ENCODE data around the gene WDR37. TPM values are rescaled to one million over a fixed set of nuclear protein-coding genes. Genes with fewer than 3 reads are reported as not detected.

Gene WDR37
- polyA plus RNA-seq, 3 donors = 7.1 to 33.6 (median 8.6) TPM

DNA sequence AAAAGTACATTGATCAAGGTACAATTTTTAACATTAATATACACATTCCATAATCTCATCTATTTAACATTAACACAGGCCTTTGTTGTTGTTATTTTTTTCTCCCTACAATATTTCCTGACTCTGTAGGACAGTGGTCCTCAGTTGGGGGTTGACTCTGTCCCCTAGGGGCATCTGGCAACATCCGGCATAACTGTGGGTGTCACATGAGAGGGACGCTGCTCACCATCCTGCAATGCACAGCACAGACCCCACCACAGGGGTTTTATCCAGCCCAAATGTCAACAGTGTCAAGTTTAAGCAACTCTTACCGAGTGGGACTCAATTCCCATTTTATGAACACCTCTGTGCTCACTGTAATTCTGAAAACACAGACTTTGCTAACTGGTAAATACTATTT, 16.1 kb upstream of the WDR37 start:
- no peak overlapping the region for H3K4me2 ChIP-seq (replicated peaks; ENCODE audit: extremely low read depth, low read length, poor library complexity, severe bottlenecking)
- H3K9me3 Mint-ChIP-seq = no peaks in the 10 kb centered on the region
- H3K4me3 Mint-ChIP-seq = no peak overlapping the region
- peak overlapping the region in 1 of 2 donors; percentile 36 for H3K27ac ChIP-seq (ENCODE audit: low read depth in 1 of 2, low read length in 2 of 2)
- no peak overlapping the region for H2AFZ ChIP-seq (ENCODE audit: insufficient read depth, low read depth, low read length, poor library complexity, severe bottlenecking)
- H3K4me1 Mint-ChIP-seq = peaks cover 24% of the 10 kb centered on the region
- H3K36me3 Mint-ChIP-seq = peaks cover 49 to 56% of the 10 kb centered on the region in 2 donors
- 92% methylated on average over 2 of the region's 3 CpGs for WGBS (ENCODE audit: insufficient coverage)
- peaks cover 3% of the 10 kb centered on the region for H4K20me1 ChIP-seq (ENCODE audit: insufficient read depth, low read length)
- intact Hi-C loops (cut with micrococcal nuclease) = loop anchor here in 1 of 2 donors (5.0 kb wide), 2 partner anchors 48 to 113 kb away; no protein-coding TSS in a partner anchor
- DNase-seq = no peak
- TF ChIP-seq, protein P1, sequence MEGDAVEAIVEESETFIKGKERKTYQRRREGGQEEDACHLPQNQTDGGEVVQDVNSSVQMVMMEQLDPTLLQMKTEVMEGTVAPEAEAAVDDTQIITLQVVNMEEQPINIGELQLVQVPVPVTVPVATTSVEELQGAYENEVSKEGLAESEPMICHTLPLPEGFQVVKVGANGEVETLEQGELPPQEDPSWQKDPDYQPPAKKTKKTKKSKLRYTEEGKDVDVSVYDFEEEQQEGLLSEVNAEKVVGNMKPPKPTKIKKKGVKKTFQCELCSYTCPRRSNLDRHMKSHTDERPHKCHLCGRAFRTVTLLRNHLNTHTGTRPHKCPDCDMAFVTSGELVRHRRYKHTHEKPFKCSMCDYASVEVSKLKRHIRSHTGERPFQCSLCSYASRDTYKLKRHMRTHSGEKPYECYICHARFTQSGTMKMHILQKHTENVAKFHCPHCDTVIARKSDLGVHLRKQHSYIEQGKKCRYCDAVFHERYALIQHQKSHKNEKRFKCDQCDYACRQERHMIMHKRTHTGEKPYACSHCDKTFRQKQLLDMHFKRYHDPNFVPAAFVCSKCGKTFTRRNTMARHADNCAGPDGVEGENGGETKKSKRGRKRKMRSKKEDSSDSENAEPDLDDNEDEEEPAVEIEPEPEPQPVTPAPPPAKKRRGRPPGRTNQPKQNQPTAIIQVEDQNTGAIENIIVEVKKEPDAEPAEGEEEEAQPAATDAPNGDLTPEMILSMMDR (IDR thresholded peaks at IDR 0.05) = no peak
- peaks cover 0 to 2% (median 0%) of the 10 kb centered on the region in 3 donors for H3K27me3 Mint-ChIP-seq (ENCODE audit: low read depth in 3 of 3)
- H3K79me2 ChIP-seq (ENCODE audit: insufficient read depth, low read length) = peaks cover 25% of the 10 kb centered on the region
- H3K27me3 ChIP-seq (ENCODE audit: control insufficient read depth in 2 of 2, insufficient read depth in 2 of 2, low read length in 2 of 2) = no peaks in the 10 kb centered on the region
- peaks cover 36 to 63% of the 10 kb centered on the region in 2 donors for H3K36me3 ChIP-seq (replicated peaks in 1 of 2; ENCODE audit: control insufficient read depth in 1 of 2, insufficient read depth in 2 of 2, low read length in 2 of 2)
- peak overlapping the region in 4 of 7 donors; percentile 1 to 56 (median 30) for H3K27ac Mint-ChIP-seq
- H3K4me3 ChIP-seq (replicated peaks in 1 of 3; ENCODE audit: low read depth in 2 of 3, low read length in 3 of 3) = no peak overlapping the region
- no peaks in the 10 kb centered on the region for H3K9me3 ChIP-seq (replicated peaks in 1 of 2; ENCODE audit: control insufficient read depth in 1 of 2, insufficient read depth in 1 of 2, low read length in 2 of 2)
- peaks cover 23 to 31% of the 10 kb centered on the region in 2 donors for H3K4me1 ChIP-seq (ENCODE audit: control insufficient read depth in 1 of 2, insufficient read depth in 2 of 2, low read length in 2 of 2)
- H3K9ac ChIP-seq (ENCODE audit: insufficient read depth, low read length, poor library complexity, severe bottlenecking) = no peak overlapping the region

DNA sequence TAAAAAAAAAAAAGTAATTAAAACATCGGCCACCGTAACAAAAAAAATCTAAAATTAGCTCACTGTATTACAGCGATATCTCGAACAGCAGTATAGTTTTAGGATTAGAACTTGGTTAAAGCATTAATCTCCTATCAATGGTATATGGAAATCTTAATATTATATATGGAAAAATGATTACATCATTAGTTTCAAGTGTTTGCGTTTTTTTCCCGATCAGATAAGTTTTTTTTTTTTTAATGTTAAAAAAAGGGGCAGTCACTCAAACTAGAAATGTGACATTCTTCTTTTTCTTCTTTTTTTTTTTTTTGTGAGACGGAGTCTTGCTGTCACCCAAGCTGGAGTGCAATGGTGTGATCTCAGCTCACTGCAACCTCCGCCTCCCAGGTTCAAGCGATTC, 14.7 kb upstream of the WDR37 start:
- H3K36me3 Mint-ChIP-seq = peaks cover 46 to 57% of the 10 kb centered on the region in 2 donors
- Histone ChIP-seq H3K9me3 (replicated peaks in 1 of 2; ENCODE audit: control insufficient read depth in 1 of 2, insufficient read depth in 1 of 2, low read length in 2 of 2) (no peaks in the 10 kb centered on the region), H3K27me3 (ENCODE audit: control insufficient read depth in 2 of 2, insufficient read depth in 2 of 2, low read length in 2 of 2) (no peaks in the 10 kb centered on the region), H3K4me1 (ENCODE audit: control insufficient read depth in 1 of 2, insufficient read depth in 2 of 2, low read length in 2 of 2) (peaks cover 27 to 44% of the 10 kb centered on the region in 2 donors), H3K9ac (ENCODE audit: insufficient read depth, low read length, poor library complexity, severe bottlenecking) (no peak overlapping the region), H2AFZ (ENCODE audit: insufficient read depth, low read depth, low read length, poor library complexity, severe bottlenecking) (no peak overlapping the region), H3K4me3 (replicated peaks in 1 of 3; ENCODE audit: low read depth in 2 of 3, low read length in 3 of 3) (no peak overlapping the region), H4K20me1 (ENCODE audit: insufficient read depth, low read length) (peaks cover 3% of the 10 kb centered on the region), H3K27ac (ENCODE audit: low read depth in 1 of 2, low read length in 2 of 2) (no peak overlapping the region), H3K36me3 (replicated peaks in 1 of 2; ENCODE audit: control insufficient read depth in 1 of 2, insufficient read depth in 2 of 2, low read length in 2 of 2) (peaks cover 36 to 60% of the 10 kb centered on the region in 2 donors), H3K4me2 (replicated peaks; ENCODE audit: extremely low read depth, low read length, poor library complexity, severe bottlenecking) (no peak overlapping the region), H3K79me2 (ENCODE audit: insufficient read depth, low read length) (peaks cover 39% of the 10 kb centered on the region)
- no peak for DNase-seq
- H3K9me3 Mint-ChIP-seq = no peaks in the 10 kb centered on the region
- H3K27ac Mint-ChIP-seq = no peak overlapping the region
- intact Hi-C loops (cut with micrococcal nuclease) = loop anchor here in 1 of 2 donors (5.0 kb wide), 2 partner anchors 49 to 114 kb away; no protein-coding TSS in a partner anchor
- H3K4me3 Mint-ChIP-seq = no peak overlapping the region
- H3K27me3 Mint-ChIP-seq (ENCODE audit: low read depth in 3 of 3) = peaks cover 0 to under 1% (median 0%) of the 10 kb centered on the region in 3 donors
- peaks cover 34% of the 10 kb centered on the region for H3K4me1 Mint-ChIP-seq
- WGBS (ENCODE audit: insufficient coverage) = 93% methylated on average over 3 of the region's 9 CpGs
- TF ChIP-seq, protein P1 (IDR thresholded peaks at IDR 0.05) = no peak
